ENCODE data around the gene TANC1. TPM values are rescaled to one million over a fixed set of nuclear protein-coding genes. Genes with fewer than 3 reads are reported as not detected.

TANC1 gene
- total RNA-seq, 1 donor from 2014 or later, result 45.0 TPM

GRCh38 chr2:159075727-159076126 is 107.3 kb downstream of the TANC1 start:
- H3K4me3 ChIP-seq (ENCODE audit: insufficient read depth, low read depth, low read length), result no peak overlapping the region
- Mint-ChIP-seq H3K27me3 (ENCODE audit: low read depth, unreplicated experiment) (no peaks in the 10 kb centered on the region), H3K27ac (ENCODE audit: unreplicated experiment) (no peak overlapping the region), H3K4me1 (ENCODE audit: low read depth, unreplicated experiment) (peaks cover 36% of the 10 kb centered on the region), H3K36me3 (ENCODE audit: low read depth, unreplicated experiment) (peaks cover 15% of the 10 kb centered on the region), H3K9me3 (ENCODE audit: unreplicated experiment) (no peaks in the 10 kb centered on the region), H3K4me3 (ENCODE audit: unreplicated experiment) (no peak overlapping the region)
- H3K9ac ChIP-seq (ENCODE audit: low read length), result peak overlapping the region; percentile 39
- H3K4me1 ChIP-seq (ENCODE audit: insufficient read depth, low read length), result peaks cover 47% of the 10 kb centered on the region
- H3K9me3 ChIP-seq (ENCODE audit: insufficient read depth, low read depth, low read length), result no peaks in the 10 kb centered on the region
- H3K36me3 ChIP-seq (ENCODE audit: insufficient read depth, low read length), result no peaks in the 10 kb centered on the region
- peak overlapping the region; percentile 30 for H3K27ac ChIP-seq (ENCODE audit: low read depth, low read length)
- peaks cover 34% of the 10 kb centered on the region for H3K79me2 ChIP-seq (ENCODE audit: insufficient read depth, low read length)
- TF ChIP-seq EZH2 (IDR thresholded peaks at IDR 0.05; ENCODE audit: insufficient read depth, low read length), result no peak
- DNase-seq (ENCODE audit: low read depth), result peak; percentile 61
- no peak for FAIRE-seq
- H4K20me1 ChIP-seq (ENCODE audit: insufficient read depth, low read length), result no peaks in the 10 kb centered on the region
- H3K27me3 ChIP-seq (ENCODE audit: insufficient read depth, low read length), result no peaks in the 10 kb centered on the region
- H3K4me2 ChIP-seq (ENCODE audit: low read length), result peak overlapping the region; percentile 56
- no peak overlapping the region for H2AFZ ChIP-seq (ENCODE audit: low read depth, low read length)

- peaks cover 36% of the 10 kb centered on the region for H3K4me1 Mint-ChIP-seq (ENCODE audit: low read depth, unreplicated experiment)
- Histone ChIP-seq H3K4me2 (ENCODE audit: low read length) (peak overlapping the region; percentile 56), H3K36me3 (ENCODE audit: insufficient read depth, low read length) (no peaks in the 10 kb centered on the region), H4K20me1 (ENCODE audit: insufficient read depth, low read length) (no peaks in the 10 kb centered on the region), H3K27ac (ENCODE audit: low read depth, low read length) (peak overlapping the region; percentile 30), H2AFZ (ENCODE audit: low read depth, low read length) (no peak overlapping the region), H3K27me3 (ENCODE audit: insufficient read depth, low read length) (no peaks in the 10 kb centered on the region), H3K4me3 (ENCODE audit: insufficient read depth, low read depth, low read length) (no peak overlapping the region), H3K79me2 (ENCODE audit: insufficient read depth, low read length) (peaks cover 39% of the 10 kb centered on the region), H3K4me1 (ENCODE audit: insufficient read depth, low read length) (peaks cover 44% of the 10 kb centered on the region), H3K9me3 (ENCODE audit: insufficient read depth, low read depth, low read length) (no peaks in the 10 kb centered on the region), H3K9ac (ENCODE audit: low read length) (peak overlapping the region; percentile 39)
- DNase-seq (ENCODE audit: low read depth), result peak; percentile 84
- no peak overlapping the region for H3K27ac Mint-ChIP-seq (ENCODE audit: unreplicated experiment)
- FAIRE-seq, result no peak
- H3K27me3 Mint-ChIP-seq (ENCODE audit: low read depth, unreplicated experiment), result no peaks in the 10 kb centered on the region
- TF ChIP-seq EZH2 (IDR thresholded peaks at IDR 0.05; ENCODE audit: insufficient read depth, low read length), result no peak
- no peak for TF ChIP-seq CTCF (IDR thresholded peaks at IDR 0.05; ENCODE audit: insufficient read depth, low read depth, low read length)
- H3K9me3 Mint-ChIP-seq (ENCODE audit: unreplicated experiment), result no peaks in the 10 kb centered on the region
- peaks cover 19% of the 10 kb centered on the region for H3K36me3 Mint-ChIP-seq (ENCODE audit: low read depth, unreplicated experiment)
- no peak overlapping the region for H3K4me3 Mint-ChIP-seq (ENCODE audit: unreplicated experiment)
Measured at GRCh38 chr2:159076241-159076640, 107.8 kb downstream of the TANC1 start.

GRCh38 chr2:159077869-159078268 is 109.4 kb downstream of the TANC1 start:
- Mint-ChIP-seq H3K36me3 (ENCODE audit: low read depth, unreplicated experiment) (peaks cover 21% of the 10 kb centered on the region), H3K9me3 (ENCODE audit: unreplicated experiment) (no peaks in the 10 kb centered on the region), H3K27ac (ENCODE audit: unreplicated experiment) (no peak overlapping the region), H3K4me1 (ENCODE audit: low read depth, unreplicated experiment) (peaks cover 27% of the 10 kb centered on the region), H3K27me3 (ENCODE audit: low read depth, unreplicated experiment) (no peaks in the 10 kb centered on the region), H3K4me3 (ENCODE audit: unreplicated experiment) (no peak overlapping the region)
- Histone ChIP-seq H3K4me1 (ENCODE audit: insufficient read depth, low read length) (peaks cover 38% of the 10 kb centered on the region), H3K9me3 (ENCODE audit: insufficient read depth, low read depth, low read length) (no peaks in the 10 kb centered on the region), H3K79me2 (ENCODE audit: insufficient read depth, low read length) (peaks cover 40% of the 10 kb centered on the region), H3K27ac (ENCODE audit: low read depth, low read length) (no peak overlapping the region), H4K20me1 (ENCODE audit: insufficient read depth, low read length) (no peaks in the 10 kb centered on the region), H3K27me3 (ENCODE audit: insufficient read depth, low read length) (no peaks in the 10 kb centered on the region), H3K4me2 (ENCODE audit: low read length) (no peak overlapping the region), H3K4me3 (ENCODE audit: insufficient read depth, low read depth, low read length) (no peak overlapping the region), H3K9ac (ENCODE audit: low read length) (no peak overlapping the region), H2AFZ (ENCODE audit: low read depth, low read length) (no peak overlapping the region), H3K36me3 (ENCODE audit: insufficient read depth, low read length) (no peaks in the 10 kb centered on the region)
- FAIRE-seq, result no peak
- TF ChIP-seq CTCF (IDR thresholded peaks at IDR 0.05; ENCODE audit: insufficient read depth, low read depth, low read length) (no peak), EZH2 (IDR thresholded peaks at IDR 0.05; ENCODE audit: insufficient read depth, low read length) (no peak)
- no peak for DNase-seq (ENCODE audit: low read depth)

All from astrocyte (in vitro differentiated cells and primary cell).